Body of pancreas (tissue), 4 donors: Measurements from ENCODE around the gene UBE2D4.

Experiments
- POLR2A ChIP-seq, 3 donors: fragments of 450-650 bp; IDR thresholded peaks; one replicate each; pipeline ENCODE4 v1.6.1; 2016; ENCODE audit warnings: antibody characterized with exemption in 3 of 3, mild to moderate bottlenecking in 2 of 3
- TF ChIP-seq, protein P1 (sequence below), 7 experiments: fragments of 450-650 bp in 4 of 7; fragments of 200-600 bp in 3 of 7; sonication (generic) in 3 of 7; IDR thresholded peaks; one replicate each; pipeline ENCODE4 v1.5.1; 2016 to 2019; ENCODE audit warnings: antibody characterized with exemption in 7 of 7

DNA sequence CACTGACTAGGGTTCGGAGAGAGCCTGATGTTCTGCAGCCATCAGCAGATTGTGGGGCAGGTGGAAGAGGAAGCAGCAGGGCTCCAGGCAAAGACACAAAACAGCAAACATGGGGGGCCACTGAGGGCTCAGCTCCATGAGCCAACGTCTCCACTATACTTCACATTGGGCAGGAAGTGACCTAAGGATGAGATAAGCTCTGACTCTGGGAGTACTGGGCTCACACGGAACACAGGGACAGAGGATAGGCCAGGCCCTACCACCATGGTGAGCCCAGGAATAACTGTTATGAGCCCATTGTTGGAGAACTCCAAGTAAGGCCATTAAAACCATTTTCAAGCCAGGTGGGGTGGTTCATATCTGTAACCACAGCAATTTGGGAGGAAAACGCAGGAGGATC is 42.0 kb upstream of the UBE2D4 start:
- TF ChIP-seq, protein P1, sequence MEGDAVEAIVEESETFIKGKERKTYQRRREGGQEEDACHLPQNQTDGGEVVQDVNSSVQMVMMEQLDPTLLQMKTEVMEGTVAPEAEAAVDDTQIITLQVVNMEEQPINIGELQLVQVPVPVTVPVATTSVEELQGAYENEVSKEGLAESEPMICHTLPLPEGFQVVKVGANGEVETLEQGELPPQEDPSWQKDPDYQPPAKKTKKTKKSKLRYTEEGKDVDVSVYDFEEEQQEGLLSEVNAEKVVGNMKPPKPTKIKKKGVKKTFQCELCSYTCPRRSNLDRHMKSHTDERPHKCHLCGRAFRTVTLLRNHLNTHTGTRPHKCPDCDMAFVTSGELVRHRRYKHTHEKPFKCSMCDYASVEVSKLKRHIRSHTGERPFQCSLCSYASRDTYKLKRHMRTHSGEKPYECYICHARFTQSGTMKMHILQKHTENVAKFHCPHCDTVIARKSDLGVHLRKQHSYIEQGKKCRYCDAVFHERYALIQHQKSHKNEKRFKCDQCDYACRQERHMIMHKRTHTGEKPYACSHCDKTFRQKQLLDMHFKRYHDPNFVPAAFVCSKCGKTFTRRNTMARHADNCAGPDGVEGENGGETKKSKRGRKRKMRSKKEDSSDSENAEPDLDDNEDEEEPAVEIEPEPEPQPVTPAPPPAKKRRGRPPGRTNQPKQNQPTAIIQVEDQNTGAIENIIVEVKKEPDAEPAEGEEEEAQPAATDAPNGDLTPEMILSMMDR (IDR thresholded peaks at IDR 0.05), result no peak
- no peak for TF ChIP-seq POLR2A (IDR thresholded peaks at IDR 0.05)
